22Rv1 (cell line): Measurements from ENCODE around the gene LAMA2.

Experiments used
- H3K27ac ChIP-seq: fragments of 450-650 bp; 2 replicates; pipeline ENCODE4 v1.5.1; 2017
- CTCF ChIP-seq: fragments of 450-650 bp; IDR thresholded peaks from 2 replicates; pipeline ENCODE4 v1.5.1; 2017; ENCODE audit warnings: mild to moderate bottlenecking
- ZFX ChIP-seq: fragments of 450-650 bp; IDR thresholded peaks from 2 replicates; pipeline ENCODE4 v1.6.1; 2017; ENCODE audit warnings: antibody characterized with exemption, borderline replicate concordance

LAMA2 gene

GRCh38 chr6:128883906-128884305 is 968 bp downstream of the LAMA2 start:
- no peak overlapping the region for H3K27ac ChIP-seq
- no peak for TF ChIP-seq ZFX
- TF ChIP-seq CTCF, result no peak

- TF ChIP-seq ZFX (no peak), CTCF (no peak)
- no peak overlapping the region for H3K27ac ChIP-seq
Measured at GRCh38 chr6:128885381-128885780, 2.4 kb downstream of the LAMA2 start.

DNA sequence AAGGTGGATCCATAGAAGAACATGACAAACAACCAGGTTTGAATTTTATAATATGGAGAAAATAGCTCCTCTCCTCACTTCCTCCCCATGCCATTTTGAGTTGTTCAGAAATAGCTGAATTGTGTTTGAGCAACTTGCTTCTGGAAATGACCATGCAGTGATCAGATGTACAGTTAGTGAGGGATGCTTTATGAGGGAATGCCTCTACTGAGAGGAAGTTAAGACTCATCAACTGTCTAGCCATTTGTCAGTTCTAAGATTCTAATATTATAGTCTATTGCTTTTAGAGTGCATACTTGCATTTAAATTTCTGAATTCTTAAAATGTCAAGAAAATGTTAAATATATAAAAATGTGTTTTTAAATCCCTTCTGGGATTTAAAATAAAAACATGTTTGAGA is 3.8 kb downstream of the LAMA2 start:
- TF ChIP-seq ZFX (no peak), CTCF (no peak)
- no peak overlapping the region for H3K27ac ChIP-seq

DNA sequence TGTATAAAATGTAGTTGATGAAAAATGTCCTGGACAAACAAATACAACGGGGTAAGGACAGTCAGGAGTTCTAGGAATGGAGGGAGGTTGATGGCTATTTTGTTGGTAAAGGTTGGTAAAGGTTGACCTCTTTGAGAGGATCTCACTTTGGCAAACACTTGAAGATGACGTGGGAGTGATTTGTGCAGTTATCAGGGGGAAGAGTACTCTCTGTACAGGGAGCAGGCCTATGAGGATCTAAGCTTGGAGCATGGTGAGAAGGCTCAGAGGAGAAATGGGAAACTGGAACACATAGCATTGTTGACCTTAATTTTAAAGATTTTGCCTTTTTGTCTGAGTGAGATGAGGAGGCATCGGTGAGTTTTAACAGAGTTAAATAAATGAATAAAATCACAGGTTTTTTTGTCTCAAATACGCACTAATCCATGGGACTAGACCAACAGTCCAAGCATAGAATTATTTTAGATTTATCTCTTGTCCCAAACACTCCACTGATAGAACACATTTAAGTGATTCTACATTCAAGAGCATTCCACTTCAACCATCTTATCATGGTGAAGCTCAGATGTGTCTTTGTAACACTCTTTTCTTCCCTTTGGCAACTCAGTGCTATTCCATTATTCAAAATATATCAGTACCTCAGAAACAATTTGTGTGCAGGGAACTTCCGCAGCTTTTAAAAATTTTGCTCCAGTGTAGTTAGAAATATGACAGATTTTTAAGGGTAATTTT is 5.7 kb downstream of the LAMA2 start:
- no peak overlapping the region for H3K27ac ChIP-seq
- TF ChIP-seq ZFX, result no peak
- TF ChIP-seq CTCF, result no peak

DNA sequence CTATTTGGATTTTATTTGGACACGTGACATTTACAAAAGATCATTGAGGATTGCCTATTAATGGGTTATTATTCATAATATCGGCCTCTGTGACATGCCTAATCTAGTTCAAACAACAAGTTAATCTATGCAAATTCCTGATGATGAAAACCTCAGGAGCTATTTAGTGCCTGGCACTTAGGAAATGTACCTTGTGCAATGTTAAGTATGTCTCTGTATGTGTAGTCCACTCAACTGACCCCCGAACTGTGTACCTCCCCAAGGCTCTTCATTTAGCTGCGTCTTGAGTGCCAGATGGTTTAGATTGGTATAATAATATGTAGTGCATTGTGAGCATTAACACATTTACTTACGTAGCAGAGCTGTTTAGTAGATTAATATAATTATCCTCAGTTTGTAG is 6.9 kb downstream of the LAMA2 start:
- H3K27ac ChIP-seq, result no peak overlapping the region
- TF ChIP-seq CTCF (no peak), ZFX (no peak)

DNA sequence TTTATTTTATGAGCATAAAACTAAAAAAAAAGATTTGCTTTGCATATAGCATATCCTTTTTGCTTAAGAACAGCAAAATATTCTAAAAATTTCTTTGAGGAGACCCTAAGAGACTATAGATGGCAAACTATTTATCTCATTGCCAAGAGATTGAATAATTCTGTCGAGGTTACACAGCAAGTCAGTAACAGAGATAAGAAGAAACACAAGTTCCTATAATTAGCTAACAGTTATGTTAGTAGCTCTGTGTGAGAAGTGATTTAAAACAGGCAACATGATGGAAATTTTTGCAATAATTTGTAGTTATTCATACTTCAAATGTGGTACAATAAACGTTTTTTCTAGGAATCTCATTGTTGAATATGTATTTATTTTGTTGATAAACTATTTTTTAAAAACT is 9.1 kb downstream of the LAMA2 start:
- TF ChIP-seq CTCF, result no peak
- TF ChIP-seq ZFX, result no peak
- no peak overlapping the region for H3K27ac ChIP-seq

GRCh38 chr6:128899341-128900050 is 16.6 kb downstream of the LAMA2 start:
- TF ChIP-seq CTCF, result no peak
- no peak for TF ChIP-seq ZFX
- H3K27ac ChIP-seq, result no peak overlapping the region
